NCI-H146 treated with DMSO at 0.1 percent for 48 hours (cell line): Measurements from ENCODE around the gene TIGD6.

Experiments used
- DNase-seq: peaks from one replicate; lab custom pipeline; 2025; ENCODE audit not compliant: unreplicated experiment; lab: John Stamatoyannopoulos, UW

Gene TIGD6

GRCh38 chr5:150017226-150018005 lies 17.0 kb upstream of the TIGD6 start:
- no peak for DNase-seq

GRCh38 chr5:150016537-150016936 lies 16.1 kb upstream of the TIGD6 start:
- no peak for DNase-seq

GRCh38 chr5:150015415-150015814 lies 15.0 kb upstream of the TIGD6 start:
- DNase-seq = no peak

- no peak for DNase-seq
These were observed 14.0 kb upstream of the TIGD6 start for GRCh38 chr5:150014456-150014855.

- DNase-seq = no peak
These were observed 13.5 kb upstream of the TIGD6 start for GRCh38 chr5:150013931-150014330.

GRCh38 chr5:150009671-150010387 lies 9.4 kb upstream of the TIGD6 start:
- no peak for DNase-seq

GRCh38 chr5:150007050-150007449 lies 6.6 kb upstream of the TIGD6 start:
- no peak for DNase-seq

- DNase-seq = no peak
These were observed 5.9 kb upstream of the TIGD6 start for GRCh38 chr5:150006318-150006717.

- DNase-seq = peak; percentile 11
These were observed 1.4 kb upstream of the TIGD6 start for GRCh38 chr5:150001660-150002486.

- peak; percentile 0 for DNase-seq
These were observed 671 bp upstream of the TIGD6 start for GRCh38 chr5:150000990-150001659.

- DNase-seq = no peak
These were observed 593 bp downstream of the TIGD6 start for GRCh38 chr5:149999866-150000255.

- DNase-seq = no peak
These were observed 1.1 kb downstream of the TIGD6 start for GRCh38 chr5:149999359-149999758.

- DNase-seq = no peak
These were observed 2.2 kb downstream of the TIGD6 start for GRCh38 chr5:149998281-149998680.

GRCh38 chr5:149996205-149996890 lies 4.1 kb downstream of the TIGD6 start:
- DNase-seq = no peak

- DNase-seq = no peak
These were observed 4.9 kb downstream of the TIGD6 start for GRCh38 chr5:149995385-149996204.

- DNase-seq = no peak
These were observed 7.0 kb downstream of the TIGD6 start for GRCh38 chr5:149993471-149993870.

- peak; percentile 41 for DNase-seq
These were observed 9.7 kb downstream of the TIGD6 start for GRCh38 chr5:149990518-149991376.

- no peak for DNase-seq
These were observed 12.3 kb downstream of the TIGD6 start for GRCh38 chr5:149988126-149988525.

- no peak for DNase-seq
These were observed 17.9 kb downstream of the TIGD6 start for GRCh38 chr5:149982505-149982904.
